ENCODE data around the gene NOVA2.

DNA sequence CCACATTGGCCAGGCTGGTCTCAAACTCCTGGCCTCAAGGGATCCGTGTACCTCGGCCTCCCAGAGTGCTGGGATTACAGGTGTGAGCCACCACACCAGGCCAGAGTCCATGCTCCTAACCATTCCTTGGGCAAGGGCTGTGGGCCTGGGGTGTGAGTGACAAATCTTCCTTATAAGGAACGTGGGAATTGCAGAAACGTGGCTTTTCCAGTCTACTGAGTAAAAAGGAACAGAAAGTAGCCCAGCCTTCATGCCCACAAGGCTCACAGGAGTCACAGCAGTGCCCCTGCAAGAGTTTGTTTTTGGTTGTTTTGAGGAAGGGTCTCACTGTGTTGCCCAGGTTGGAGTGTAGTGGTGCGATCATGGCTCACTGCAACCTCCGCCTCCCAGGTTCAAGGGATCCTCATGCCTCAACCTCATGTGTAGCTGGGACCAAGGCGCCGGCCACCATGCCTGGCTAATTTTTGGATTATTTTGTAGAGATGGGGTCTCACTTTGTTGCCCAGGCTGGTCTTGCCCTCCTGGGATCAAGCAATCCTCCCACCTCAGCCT, 76.3 kb downstream of the NOVA2 start:
- TF ChIP-seq EZH2phosphoT487 (IDR thresholded peaks at IDR 0.05; ENCODE audit: borderline replicate concordance) (no peak), POLR2A (IDR thresholded peaks at IDR 0.05; ENCODE audit: borderline replicate concordance, extremely low read depth, insufficient read depth, insufficient read length) (no peak), EZH2 (IDR thresholded peaks at IDR 0.05) (no peak), YY1 (IDR thresholded peaks at IDR 0.05; ENCODE audit: extremely low read depth, insufficient replicate concordance, low read depth, low read length) (no peak), ZBTB33 (IDR thresholded peaks at IDR 0.05; ENCODE audit: extremely low read depth, insufficient replicate concordance, low read length) (no peak), SRF (IDR thresholded peaks at IDR 0.05; ENCODE audit: low read depth) (no peak), TCF7L2 (IDR thresholded peaks at IDR 0.05; ENCODE audit: borderline replicate concordance, extremely low read depth, insufficient read depth, insufficient read length) (no peak), REST (IDR thresholded peaks at IDR 0.05; ENCODE audit: low read depth) (no peak), POLR2AphosphoS5 (IDR thresholded peaks at IDR 0.05; ENCODE audit: low read depth, low read length) (no peak), CBX3 (IDR thresholded peaks at IDR 0.05; ENCODE audit: low read depth) (no peak), ZFX (IDR thresholded peaks at IDR 0.05) (no peak), CEBPB (IDR thresholded peaks at IDR 0.05; ENCODE audit: low read depth) (no peak)
- TF ChIP-seq, protein P1, sequence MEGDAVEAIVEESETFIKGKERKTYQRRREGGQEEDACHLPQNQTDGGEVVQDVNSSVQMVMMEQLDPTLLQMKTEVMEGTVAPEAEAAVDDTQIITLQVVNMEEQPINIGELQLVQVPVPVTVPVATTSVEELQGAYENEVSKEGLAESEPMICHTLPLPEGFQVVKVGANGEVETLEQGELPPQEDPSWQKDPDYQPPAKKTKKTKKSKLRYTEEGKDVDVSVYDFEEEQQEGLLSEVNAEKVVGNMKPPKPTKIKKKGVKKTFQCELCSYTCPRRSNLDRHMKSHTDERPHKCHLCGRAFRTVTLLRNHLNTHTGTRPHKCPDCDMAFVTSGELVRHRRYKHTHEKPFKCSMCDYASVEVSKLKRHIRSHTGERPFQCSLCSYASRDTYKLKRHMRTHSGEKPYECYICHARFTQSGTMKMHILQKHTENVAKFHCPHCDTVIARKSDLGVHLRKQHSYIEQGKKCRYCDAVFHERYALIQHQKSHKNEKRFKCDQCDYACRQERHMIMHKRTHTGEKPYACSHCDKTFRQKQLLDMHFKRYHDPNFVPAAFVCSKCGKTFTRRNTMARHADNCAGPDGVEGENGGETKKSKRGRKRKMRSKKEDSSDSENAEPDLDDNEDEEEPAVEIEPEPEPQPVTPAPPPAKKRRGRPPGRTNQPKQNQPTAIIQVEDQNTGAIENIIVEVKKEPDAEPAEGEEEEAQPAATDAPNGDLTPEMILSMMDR (IDR thresholded peaks at IDR 0.05 in 2 of 3, conservative IDR thresholded peaks at IDR 0.05 in 1 of 3; ENCODE audit: borderline replicate concordance in 1 of 3, insufficient read depth in 1 of 3, low read depth in 2 of 3, low read length in 2 of 3): no peak
